Panc1 (cell line): ENCODE data around the gene NOVA2. TPM values are rescaled to one million over a fixed set of nuclear protein-coding genes. Genes with fewer than 3 reads are reported as not detected.

Experiments used
- ATAC-seq: fragments of 200-7000 bp; cut with Tn5 transposase; 2 replicates; pipeline ENCODE4 v1.9.1; 2020; ENCODE audit warnings: mild to moderate bottlenecking, moderate library complexity
- BruUV-seq: library from RNA; stranded (reverse); fragments of 400-500 nt; replicated peaks from 2 replicates; lab custom pipeline; 2021; lab: Mats Ljungman, UMichigan
- CTCF ChIA-PET: fragments of 300-600 bp; sonication (Branson Sonifier 250); formaldehyde crosslinking; loops from one replicate; lab custom pipeline; 2022; ENCODE audit warnings: antibody characterized with exemption; lab: Charles Lee
- POLR2A ChIA-PET: fragments of 300-600 bp; sonication (Branson Sonifier 250); formaldehyde crosslinking; loops from one replicate; lab custom pipeline; 2022; ENCODE audit warnings: antibody characterized with exemption; lab: Charles Lee
- DNase-seq: peaks from one replicate; pipeline ENCODE4 v3.0.0-alpha.2; 2010; ENCODE audit warnings: low read depth, low spot score
- H3K27ac ChIP-seq: 2 replicates; pipeline ENCODE4 v1.5.1; 2011; ENCODE audit warnings: mild to moderate bottlenecking, low read length, inconsistent platforms
- H3K27me3 ChIP-seq: fragments of 200-500 bp; sonication (Bioruptor generic); 2 replicates; pipeline ENCODE4 v1.6.0; 2014; ENCODE audit warnings: low read length, inconsistent platforms; ENCODE audit not compliant: control insufficient read depth, insufficient read depth
- H3K36me3 ChIP-seq: fragments of 200-500 bp; sonication (Bioruptor generic); 2 replicates; pipeline ENCODE4 v1.5.1; 2014; ENCODE audit warnings: inconsistent platforms, mild to moderate bottlenecking, low read length, moderate library complexity; ENCODE audit not compliant: control insufficient read depth, insufficient read depth
- H3K4me1 ChIP-seq: 2 replicates; pipeline ENCODE4 v1.5.1; 2011; ENCODE audit warnings: inconsistent platforms, mild to moderate bottlenecking, low read length, moderate library complexity; ENCODE audit not compliant: control insufficient read depth, insufficient read depth
- H3K4me3 ChIP-seq, 2 experiments: 2 replicates each; pipeline ENCODE4 v1.5.1; 2011 to 2012; ENCODE audit warnings: low read depth in 2 of 2, low read length in 2 of 2, mild to moderate bottlenecking in 2 of 2, inconsistent platforms in 1 of 2, moderate library complexity in 1 of 2
- H3K9me3 ChIP-seq: fragments of 200-500 bp; sonication (Bioruptor generic); 2 replicates; pipeline ENCODE4 v1.5.1; 2014; ENCODE audit warnings: low read depth, mild to moderate bottlenecking, inconsistent platforms, low read length, moderate library complexity; ENCODE audit not compliant: control insufficient read depth, insufficient read depth
- POLR2AphosphoS5 ChIP-seq: IDR thresholded peaks from 2 replicates; pipeline ENCODE4 v1.6.1; 2012; ENCODE audit warnings: mild to moderate bottlenecking, low read depth, low read length, moderate library complexity
- SIN3A ChIP-seq: IDR thresholded peaks from 2 replicates; pipeline ENCODE4 v1.6.1; 2012; ENCODE audit warnings: low read depth, mild to moderate bottlenecking, low read length, moderate library complexity, borderline replicate concordance; ENCODE audit not compliant: insufficient read depth
- TCF7L2 ChIP-seq: IDR thresholded peaks from 2 replicates; pipeline ENCODE4 v1.6.1; 2011; ENCODE audit warnings: mild to moderate bottlenecking, low read depth, low read length, inconsistent platforms
- in situ Hi-C: cut with HindIII; loops from 2 replicates; pipeline ENCODE4 v1.10.0; 2016; ENCODE audit warnings: low sequenced_read_pairs, low pct_unique_long_range_greater_than_20kb
- intact Hi-C: fragments of 100-400 bp; cut with micrococcal nuclease; formaldehyde crosslinking; loops from one replicate; pipeline ENCODE4 v1.10.0; 2022; ENCODE audit not compliant: unreplicated experiment
- total RNA-seq: library from RNA; stranded (reverse); gene quantifications from one replicate; pipeline ENCODE4 v1.2.1, GENCODE V29; 2021; ENCODE audit not compliant: unreplicated experiment
- TF ChIP-seq, protein P1 (sequence below), 2 experiments: IDR thresholded peaks; 2 replicates each; pipeline ENCODE4 v1.6.1; 2011 to 2012; ENCODE audit warnings: low read depth in 2 of 2, control low read depth in 1 of 2, low read length in 1 of 2, mild to moderate bottlenecking in 1 of 2, moderate library complexity in 1 of 2; ENCODE audit not compliant: insufficient read depth in 1 of 2
- TF ChIP-seq, protein P2 (sequence below): fragments of 450-650 bp; IDR thresholded peaks from 2 replicates; pipeline ENCODE4 v1.5.1; 2017; ENCODE audit warnings: mild to moderate bottlenecking

Gene NOVA2
- total RNA-seq, 1 experiment from 2014 or later: 0.44 TPM

- no peak overlapping the region for H3K4me3 ChIP-seq
- no peak overlapping the region for H3K27ac ChIP-seq
- TF ChIP-seq, protein P1, sequence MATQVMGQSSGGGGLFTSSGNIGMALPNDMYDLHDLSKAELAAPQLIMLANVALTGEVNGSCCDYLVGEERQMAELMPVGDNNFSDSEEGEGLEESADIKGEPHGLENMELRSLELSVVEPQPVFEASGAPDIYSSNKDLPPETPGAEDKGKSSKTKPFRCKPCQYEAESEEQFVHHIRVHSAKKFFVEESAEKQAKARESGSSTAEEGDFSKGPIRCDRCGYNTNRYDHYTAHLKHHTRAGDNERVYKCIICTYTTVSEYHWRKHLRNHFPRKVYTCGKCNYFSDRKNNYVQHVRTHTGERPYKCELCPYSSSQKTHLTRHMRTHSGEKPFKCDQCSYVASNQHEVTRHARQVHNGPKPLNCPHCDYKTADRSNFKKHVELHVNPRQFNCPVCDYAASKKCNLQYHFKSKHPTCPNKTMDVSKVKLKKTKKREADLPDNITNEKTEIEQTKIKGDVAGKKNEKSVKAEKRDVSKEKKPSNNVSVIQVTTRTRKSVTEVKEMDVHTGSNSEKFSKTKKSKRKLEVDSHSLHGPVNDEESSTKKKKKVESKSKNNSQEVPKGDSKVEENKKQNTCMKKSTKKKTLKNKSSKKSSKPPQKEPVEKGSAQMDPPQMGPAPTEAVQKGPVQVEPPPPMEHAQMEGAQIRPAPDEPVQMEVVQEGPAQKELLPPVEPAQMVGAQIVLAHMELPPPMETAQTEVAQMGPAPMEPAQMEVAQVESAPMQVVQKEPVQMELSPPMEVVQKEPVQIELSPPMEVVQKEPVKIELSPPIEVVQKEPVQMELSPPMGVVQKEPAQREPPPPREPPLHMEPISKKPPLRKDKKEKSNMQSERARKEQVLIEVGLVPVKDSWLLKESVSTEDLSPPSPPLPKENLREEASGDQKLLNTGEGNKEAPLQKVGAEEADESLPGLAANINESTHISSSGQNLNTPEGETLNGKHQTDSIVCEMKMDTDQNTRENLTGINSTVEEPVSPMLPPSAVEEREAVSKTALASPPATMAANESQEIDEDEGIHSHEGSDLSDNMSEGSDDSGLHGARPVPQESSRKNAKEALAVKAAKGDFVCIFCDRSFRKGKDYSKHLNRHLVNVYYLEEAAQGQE (IDR thresholded peaks at IDR 0.05; ENCODE audit: insufficient read depth in 1 of 2, low read depth in 2 of 2, low read length in 1 of 2): no peak
- DNase-seq (no peak), ATAC-seq (no peak)
- no peaks in the 10 kb centered on the region for H3K9me3 ChIP-seq
- BruUV-seq: no TSS peak
- ChIA-PET POLR2A (no interaction called here), CTCF (no interaction called here)
- H3K4me1 ChIP-seq: no peaks in the 10 kb centered on the region
- no peaks in the 10 kb centered on the region for H3K36me3 ChIP-seq
- in situ Hi-C loops (no loop called here), intact Hi-C loops (no loop called here)
- no peaks in the 10 kb centered on the region for H3K27me3 ChIP-seq
These were observed 56.1 kb downstream of the NOVA2 start for GRCh38 chr19:45917421-45918091.

- H3K36me3 ChIP-seq: no peaks in the 10 kb centered on the region
- H3K9me3 ChIP-seq: no peaks in the 10 kb centered on the region
- H3K27me3 ChIP-seq: no peaks in the 10 kb centered on the region
- H3K4me1 ChIP-seq: no peaks in the 10 kb centered on the region
- ChIA-PET POLR2A (no interaction called here), CTCF (no interaction called here)
- in situ Hi-C loops (no loop called here), intact Hi-C loops (no loop called here)
- no peak within 1 kb of the TSS for H3K4me3 ChIP-seq
- ATAC-seq (no peak), DNase-seq (no peak)
- no peak within 1 kb of the TSS for H3K27ac ChIP-seq
- BruUV-seq: no TSS peak
- TF ChIP-seq POLR2AphosphoS5: no peak
- TF ChIP-seq, protein P1 (IDR thresholded peaks at IDR 0.05; ENCODE audit: insufficient read depth in 1 of 2, low read depth in 2 of 2, low read length in 1 of 2): no peak
- TF ChIP-seq TCF7L2: no peak
- TF ChIP-seq, protein P2, sequence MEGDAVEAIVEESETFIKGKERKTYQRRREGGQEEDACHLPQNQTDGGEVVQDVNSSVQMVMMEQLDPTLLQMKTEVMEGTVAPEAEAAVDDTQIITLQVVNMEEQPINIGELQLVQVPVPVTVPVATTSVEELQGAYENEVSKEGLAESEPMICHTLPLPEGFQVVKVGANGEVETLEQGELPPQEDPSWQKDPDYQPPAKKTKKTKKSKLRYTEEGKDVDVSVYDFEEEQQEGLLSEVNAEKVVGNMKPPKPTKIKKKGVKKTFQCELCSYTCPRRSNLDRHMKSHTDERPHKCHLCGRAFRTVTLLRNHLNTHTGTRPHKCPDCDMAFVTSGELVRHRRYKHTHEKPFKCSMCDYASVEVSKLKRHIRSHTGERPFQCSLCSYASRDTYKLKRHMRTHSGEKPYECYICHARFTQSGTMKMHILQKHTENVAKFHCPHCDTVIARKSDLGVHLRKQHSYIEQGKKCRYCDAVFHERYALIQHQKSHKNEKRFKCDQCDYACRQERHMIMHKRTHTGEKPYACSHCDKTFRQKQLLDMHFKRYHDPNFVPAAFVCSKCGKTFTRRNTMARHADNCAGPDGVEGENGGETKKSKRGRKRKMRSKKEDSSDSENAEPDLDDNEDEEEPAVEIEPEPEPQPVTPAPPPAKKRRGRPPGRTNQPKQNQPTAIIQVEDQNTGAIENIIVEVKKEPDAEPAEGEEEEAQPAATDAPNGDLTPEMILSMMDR: no peak; the same call in 1 of the 2 replicates
- TF ChIP-seq SIN3A: no peak
These were observed 59.5 kb downstream of the NOVA2 start, which contains the start of gene NANOS2 for GRCh38 chr19:45913874-45914830. NANOS2 (minus strand) TSS chr19:45914778; CDS start chr19:45914693, 85 bp downstream.
